ENCODE data around the gene FOXO1. TPM values are rescaled to one million over a fixed set of nuclear protein-coding genes. Genes with fewer than 3 reads are reported as not detected.

FOXO1 gene
- total and polyA plus RNA-seq, 2 experiments from 2014 or later = 32.4 to 68.0 TPM

DNA sequence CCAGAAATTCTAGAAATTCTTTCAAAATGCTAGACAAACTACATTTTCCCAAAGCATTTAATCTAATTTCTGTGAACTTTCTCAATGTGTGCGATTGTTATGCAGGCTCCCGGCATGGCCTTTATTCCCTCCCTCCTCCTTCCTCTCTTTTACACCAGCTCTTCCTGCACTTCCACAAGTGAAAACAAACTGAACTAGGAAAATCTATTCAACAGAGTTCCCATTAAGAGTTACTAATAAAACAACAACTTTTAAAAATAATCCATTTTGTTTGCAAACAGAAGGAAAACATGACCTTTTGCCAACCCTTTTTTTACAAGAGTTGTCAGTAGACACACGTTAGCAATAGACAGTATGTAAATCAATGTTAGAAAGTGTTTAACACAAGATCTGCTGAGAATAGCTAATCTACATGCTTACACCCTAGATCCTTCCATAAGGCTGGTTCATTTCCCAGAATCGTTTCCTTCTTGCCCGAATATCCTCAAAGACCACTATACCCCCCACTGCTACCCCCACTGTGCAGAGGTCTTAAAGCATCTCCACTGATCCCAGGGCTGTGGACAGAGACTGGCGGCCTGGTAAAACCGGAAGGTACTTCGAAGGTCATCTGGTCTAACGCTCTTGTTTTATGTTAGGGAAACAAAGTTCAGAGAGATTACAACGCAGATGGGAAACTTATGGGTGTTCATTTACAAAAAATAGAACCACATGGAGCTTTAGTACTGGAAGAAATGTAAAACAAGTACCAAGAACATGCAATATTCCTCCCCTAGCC lies 98.0 kb downstream of the FOXO1 start (continued):
- TF ChIP-seq, protein P1, sequence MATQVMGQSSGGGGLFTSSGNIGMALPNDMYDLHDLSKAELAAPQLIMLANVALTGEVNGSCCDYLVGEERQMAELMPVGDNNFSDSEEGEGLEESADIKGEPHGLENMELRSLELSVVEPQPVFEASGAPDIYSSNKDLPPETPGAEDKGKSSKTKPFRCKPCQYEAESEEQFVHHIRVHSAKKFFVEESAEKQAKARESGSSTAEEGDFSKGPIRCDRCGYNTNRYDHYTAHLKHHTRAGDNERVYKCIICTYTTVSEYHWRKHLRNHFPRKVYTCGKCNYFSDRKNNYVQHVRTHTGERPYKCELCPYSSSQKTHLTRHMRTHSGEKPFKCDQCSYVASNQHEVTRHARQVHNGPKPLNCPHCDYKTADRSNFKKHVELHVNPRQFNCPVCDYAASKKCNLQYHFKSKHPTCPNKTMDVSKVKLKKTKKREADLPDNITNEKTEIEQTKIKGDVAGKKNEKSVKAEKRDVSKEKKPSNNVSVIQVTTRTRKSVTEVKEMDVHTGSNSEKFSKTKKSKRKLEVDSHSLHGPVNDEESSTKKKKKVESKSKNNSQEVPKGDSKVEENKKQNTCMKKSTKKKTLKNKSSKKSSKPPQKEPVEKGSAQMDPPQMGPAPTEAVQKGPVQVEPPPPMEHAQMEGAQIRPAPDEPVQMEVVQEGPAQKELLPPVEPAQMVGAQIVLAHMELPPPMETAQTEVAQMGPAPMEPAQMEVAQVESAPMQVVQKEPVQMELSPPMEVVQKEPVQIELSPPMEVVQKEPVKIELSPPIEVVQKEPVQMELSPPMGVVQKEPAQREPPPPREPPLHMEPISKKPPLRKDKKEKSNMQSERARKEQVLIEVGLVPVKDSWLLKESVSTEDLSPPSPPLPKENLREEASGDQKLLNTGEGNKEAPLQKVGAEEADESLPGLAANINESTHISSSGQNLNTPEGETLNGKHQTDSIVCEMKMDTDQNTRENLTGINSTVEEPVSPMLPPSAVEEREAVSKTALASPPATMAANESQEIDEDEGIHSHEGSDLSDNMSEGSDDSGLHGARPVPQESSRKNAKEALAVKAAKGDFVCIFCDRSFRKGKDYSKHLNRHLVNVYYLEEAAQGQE (IDR thresholded peaks at IDR 0.05; ENCODE audit: unreplicated experiment) = no peak
- TF ChIP-seq ZNF114 (CRISPR knock-in tag; IDR thresholded peaks at IDR 0.05) (no peak), EZH2 (IDR thresholded peaks at IDR 0.05; ENCODE audit: low read depth, unreplicated experiment) (no peak)
- TF ChIP-seq, protein P2, sequence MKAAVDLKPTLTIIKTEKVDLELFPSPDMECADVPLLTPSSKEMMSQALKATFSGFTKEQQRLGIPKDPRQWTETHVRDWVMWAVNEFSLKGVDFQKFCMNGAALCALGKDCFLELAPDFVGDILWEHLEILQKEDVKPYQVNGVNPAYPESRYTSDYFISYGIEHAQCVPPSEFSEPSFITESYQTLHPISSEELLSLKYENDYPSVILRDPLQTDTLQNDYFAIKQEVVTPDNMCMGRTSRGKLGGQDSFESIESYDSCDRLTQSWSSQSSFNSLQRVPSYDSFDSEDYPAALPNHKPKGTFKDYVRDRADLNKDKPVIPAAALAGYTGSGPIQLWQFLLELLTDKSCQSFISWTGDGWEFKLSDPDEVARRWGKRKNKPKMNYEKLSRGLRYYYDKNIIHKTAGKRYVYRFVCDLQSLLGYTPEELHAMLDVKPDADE (IDR thresholded peaks at IDR 0.05) = no peak

DNA sequence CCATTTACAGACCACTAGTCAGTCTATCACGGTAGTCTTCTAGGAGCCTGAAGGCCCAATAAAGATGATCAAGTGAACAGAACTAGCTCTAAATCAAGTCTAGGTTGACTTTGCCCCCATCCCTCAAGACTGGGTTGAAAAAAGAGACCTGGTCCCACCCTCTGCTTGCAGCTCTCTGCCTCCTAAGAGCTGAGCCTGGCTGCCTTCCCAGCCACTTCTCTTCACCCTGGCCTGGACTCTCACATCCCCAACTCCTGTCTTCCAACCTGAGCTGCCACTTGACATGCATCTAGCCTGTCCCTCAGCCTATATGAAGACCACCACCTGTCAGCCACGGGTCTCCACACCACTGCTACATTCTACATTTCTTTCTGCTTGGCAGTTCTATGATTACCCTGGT lies 99.6 kb downstream of the FOXO1 start:
- Histone ChIP-seq H3K9me2 (ENCODE audit: insufficient read depth) (no peaks in the 10 kb centered on the region), H3K4me1 (ENCODE audit: insufficient read depth) (peaks cover 79% of the 10 kb centered on the region), H3K79me2 (replicated peaks; ENCODE audit: insufficient read depth) (peaks cover 100% of the 10 kb centered on the region), H3K27me3 (ENCODE audit: insufficient read depth) (no peaks in the 10 kb centered on the region), H2AFZ (no peak overlapping the region), H4K20me1 (replicated peaks; ENCODE audit: insufficient read depth) (peaks cover 72% of the 10 kb centered on the region), H3K36me3 (ENCODE audit: insufficient read depth) (no peaks in the 10 kb centered on the region), H3K4me2 (no peak overlapping the region), H3F3A (replicated peaks; ENCODE audit: low read depth) (0 out of 2 replicates have a peak, but pooled peaks cover 8% of the 10 kb centered on the region), H3K27ac (ENCODE audit: low read depth) (no peak overlapping the region), H3K4me3 (no peak overlapping the region)
- ATAC-seq = no peak
- peaks cover 70% of the 10 kb centered on the region for H3K4me1 Mint-ChIP-seq
- H3K4me3 Mint-ChIP-seq = no peak overlapping the region
- H3K36me3 Mint-ChIP-seq (ENCODE audit: low read depth) = no peaks in the 10 kb centered on the region
- no peaks in the 10 kb centered on the region for H3K9me3 Mint-ChIP-seq
- H3K27me3 Mint-ChIP-seq (ENCODE audit: insufficient read depth, low read depth, poor library complexity) = peaks cover 22% of the 10 kb centered on the region
- no peak for DNase-seq (ENCODE audit: low spot score)
- no peak overlapping the region for H3K27ac Mint-ChIP-seq
- TF ChIP-seq CREB1 (CRISPR knock-in tag; IDR thresholded peaks at IDR 0.05; ENCODE audit: low read depth) = no peak
- TF ChIP-seq, protein P1 (IDR thresholded peaks at IDR 0.05; ENCODE audit: unreplicated experiment) = no peak
- TF ChIP-seq, protein P3, sequence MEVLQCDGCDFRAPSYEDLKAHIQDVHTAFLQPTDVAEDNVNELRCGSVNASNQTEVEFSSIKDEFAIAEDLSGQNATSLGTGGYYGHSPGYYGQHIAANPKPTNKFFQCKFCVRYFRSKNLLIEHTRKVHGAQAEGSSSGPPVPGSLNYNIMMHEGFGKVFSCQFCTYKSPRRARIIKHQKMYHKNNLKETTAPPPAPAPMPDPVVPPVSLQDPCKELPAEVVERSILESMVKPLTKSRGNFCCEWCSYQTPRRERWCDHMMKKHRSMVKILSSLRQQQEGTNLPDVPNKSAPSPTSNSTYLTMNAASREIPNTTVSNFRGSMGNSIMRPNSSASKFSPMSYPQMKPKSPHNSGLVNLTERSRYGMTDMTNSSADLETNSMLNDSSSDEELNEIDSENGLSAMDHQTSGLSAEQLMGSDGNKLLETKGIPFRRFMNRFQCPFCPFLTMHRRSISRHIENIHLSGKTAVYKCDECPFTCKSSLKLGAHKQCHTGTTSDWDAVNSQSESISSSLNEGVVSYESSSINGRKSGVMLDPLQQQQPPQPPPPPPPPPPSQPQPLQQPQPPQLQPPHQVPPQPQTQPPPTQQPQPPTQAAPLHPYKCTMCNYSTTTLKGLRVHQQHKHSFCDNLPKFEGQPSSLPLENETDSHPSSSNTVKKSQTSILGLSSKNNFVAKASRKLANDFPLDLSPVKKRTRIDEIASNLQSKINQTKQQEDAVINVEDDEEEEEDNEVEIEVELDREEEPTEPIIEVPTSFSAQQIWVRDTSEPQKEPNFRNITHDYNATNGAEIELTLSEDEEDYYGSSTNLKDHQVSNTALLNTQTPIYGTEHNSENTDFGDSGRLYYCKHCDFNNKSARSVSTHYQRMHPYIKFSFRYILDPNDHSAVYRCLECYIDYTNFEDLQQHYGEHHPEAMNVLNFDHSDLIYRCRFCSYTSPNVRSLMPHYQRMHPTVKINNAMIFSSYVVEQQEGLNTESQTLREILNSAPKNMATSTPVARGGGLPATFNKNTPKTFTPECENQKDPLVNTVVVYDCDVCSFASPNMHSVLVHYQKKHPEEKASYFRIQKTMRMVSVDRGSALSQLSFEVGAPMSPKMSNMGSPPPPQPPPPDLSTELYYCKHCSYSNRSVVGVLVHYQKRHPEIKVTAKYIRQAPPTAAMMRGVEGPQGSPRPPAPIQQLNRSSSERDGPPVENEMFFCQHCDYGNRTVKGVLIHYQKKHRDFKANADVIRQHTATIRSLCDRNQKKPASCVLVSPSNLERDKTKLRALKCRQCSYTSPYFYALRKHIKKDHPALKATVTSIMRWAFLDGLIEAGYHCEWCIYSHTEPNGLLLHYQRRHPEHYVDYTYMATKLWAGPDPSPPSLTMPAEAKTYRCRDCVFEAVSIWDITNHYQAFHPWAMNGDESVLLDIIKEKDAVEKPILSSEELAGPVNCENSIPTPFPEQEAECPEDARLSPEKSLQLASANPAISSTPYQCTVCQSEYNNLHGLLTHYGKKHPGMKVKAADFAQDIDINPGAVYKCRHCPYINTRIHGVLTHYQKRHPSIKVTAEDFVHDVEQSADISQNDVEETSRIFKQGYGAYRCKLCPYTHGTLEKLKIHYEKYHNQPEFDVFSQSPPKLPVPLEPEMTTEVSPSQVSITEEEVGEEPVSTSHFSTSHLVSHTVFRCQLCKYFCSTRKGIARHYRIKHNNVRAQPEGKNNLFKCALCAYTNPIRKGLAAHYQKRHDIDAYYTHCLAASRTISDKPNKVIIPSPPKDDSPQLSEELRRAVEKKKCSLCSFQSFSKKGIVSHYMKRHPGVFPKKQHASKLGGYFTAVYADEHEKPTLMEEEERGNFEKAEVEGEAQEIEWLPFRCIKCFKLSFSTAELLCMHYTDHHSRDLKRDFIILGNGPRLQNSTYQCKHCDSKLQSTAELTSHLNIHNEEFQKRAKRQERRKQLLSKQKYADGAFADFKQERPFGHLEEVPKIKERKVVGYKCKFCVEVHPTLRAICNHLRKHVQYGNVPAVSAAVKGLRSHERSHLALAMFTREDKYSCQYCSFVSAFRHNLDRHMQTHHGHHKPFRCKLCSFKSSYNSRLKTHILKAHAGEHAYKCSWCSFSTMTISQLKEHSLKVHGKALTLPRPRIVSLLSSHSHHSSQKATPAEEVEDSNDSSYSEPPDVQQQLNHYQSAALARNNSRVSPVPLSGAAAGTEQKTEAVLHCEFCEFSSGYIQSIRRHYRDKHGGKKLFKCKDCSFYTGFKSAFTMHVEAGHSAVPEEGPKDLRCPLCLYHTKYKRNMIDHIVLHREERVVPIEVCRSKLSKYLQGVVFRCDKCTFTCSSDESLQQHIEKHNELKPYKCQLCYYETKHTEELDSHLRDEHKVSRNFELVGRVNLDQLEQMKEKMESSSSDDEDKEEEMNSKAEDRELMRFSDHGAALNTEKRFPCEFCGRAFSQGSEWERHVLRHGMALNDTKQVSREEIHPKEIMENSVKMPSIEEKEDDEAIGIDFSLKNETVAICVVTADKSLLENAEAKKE (CRISPR knock-in tag; IDR thresholded peaks at IDR 0.05) = no peak
- TF ChIP-seq, protein P2 (IDR thresholded peaks at IDR 0.05) = no peak
- no peak for TF ChIP-seq JUNB (IDR thresholded peaks at IDR 0.05; ENCODE audit: unreplicated experiment)
